Activated B cell treated with CpG ODN at 0.5 μM for 24 hours (primary cell): Measurements from ENCODE around the gene ATN1. TPM values are rescaled to one million over a fixed set of nuclear protein-coding genes. Genes with fewer than 3 reads are reported as not detected.
"Not testable (repeated sequence)": the region's sequence is repeated elsewhere in the genome, so short reads cannot be mapped to it uniquely, and the experiment has no call there.

Experiments used
- ATAC-seq: fragments of 200-7000 bp; cut with Tn5 transposase; one replicate; pipeline ENCODE4 v1.10.0; 2021; ENCODE audit warnings: low read depth, mild to moderate bottlenecking, moderate library complexity
- CTCF ChIA-PET: fragments of 350-600 bp; sonication (Branson Sonifier 250); formaldehyde crosslinking; loops from one replicate; lab custom pipeline; 2021; ENCODE audit warnings: antibody characterized with exemption; lab: Charles Lee
- POLR2A ChIA-PET: fragments of 350-600 bp; sonication (Branson Sonifier 250); formaldehyde crosslinking; loops from one replicate; lab custom pipeline; 2021; ENCODE audit warnings: antibody characterized with exemption; lab: Charles Lee
- DNase-seq: peaks from one replicate; pipeline ENCODE4 v3.0.0; 2022
- H3K27ac Mint-ChIP-seq: one replicate; pipeline ENCODE4 v1.8.0; 2020; ENCODE audit warnings: mixed read lengths
- H3K27me3 Mint-ChIP-seq: one replicate; pipeline ENCODE4 v1.8.0; 2021; ENCODE audit warnings: mixed read lengths
- H3K36me3 Mint-ChIP-seq: one replicate; pipeline ENCODE4 v1.8.0; 2021; ENCODE audit warnings: low read depth, mixed read lengths
- H3K4me1 Mint-ChIP-seq: one replicate; pipeline ENCODE4 v1.8.0; 2021; ENCODE audit warnings: mixed read lengths
- H3K4me3 Mint-ChIP-seq: one replicate; pipeline ENCODE4 v1.8.0; 2020; ENCODE audit warnings: mild to moderate bottlenecking, mixed read lengths
- H3K9me3 Mint-ChIP-seq: one replicate; pipeline ENCODE4 v1.8.0; 2020; ENCODE audit warnings: mixed read lengths
- CTCF ChIP-seq: fragments of 200-600 bp; IDR thresholded peaks from one replicate; pipeline ENCODE4 v1.8.0; 2022; ENCODE audit warnings: antibody characterized with exemption, mild to moderate bottlenecking
- intact Hi-C: fragments of 100-400 bp; cut with micrococcal nuclease; formaldehyde crosslinking; loops from one replicate; pipeline ENCODE4 v1.15.1; 2024
- total RNA-seq: library from RNA; stranded (reverse); gene quantifications from 2 replicates; pipeline ENCODE4 v1.2.3, GENCODE V29; 2022

The ATN1 gene
- total RNA-seq: 42.8 and 50.9 TPM in 2 replicates

- H3K4me3 Mint-ChIP-seq: peak within 1 kb of the TSS; percentile 86
- DNase-seq (peak; percentile 58), ATAC-seq (peak; percentile 42)
- no peak for TF ChIP-seq CTCF
- no peaks in the 10 kb centered on the region for H3K36me3 Mint-ChIP-seq
- no peaks in the 10 kb centered on the region for H3K9me3 Mint-ChIP-seq
- no peaks in the 10 kb centered on the region for H3K27me3 Mint-ChIP-seq
- intact Hi-C loops: loop anchor here (10.0 kb wide), 1 partner anchor 707 kb away; no protein-coding TSS in a partner anchor
- H3K27ac Mint-ChIP-seq: peak within 1 kb of the TSS; percentile 86
- ChIA-PET CTCF (interaction anchor here (0.7 to 3.4 kb wide), 4 partner anchors 10 to 94 kb away, joined by 3 to 23 read pairs (median 5); partner anchors contain the start of genes C12orf57 and RNU7-1), POLR2A (interaction anchor here (0.6 to 7.3 kb wide), 13 partner anchors 9 to 160 kb away, joined by 3 to 89 read pairs (median 7); partner anchors contain the start of genes C12orf57, ENO2 and RNU7-1)
- H3K4me1 Mint-ChIP-seq: peaks cover 54% of the 10 kb centered on the region
Measured at GRCh38 chr12:6927379-6928021, at the start of gene ATN1. Gene ATN1 (plus strand): TSS chr12:6927959. CDS start chr12:6934002, 6,043 bp downstream.

GRCh38 chr12:6879824-6880223, 47.9 kb upstream of the ATN1 start:
- H3K4me3 Mint-ChIP-seq, H3K27me3 Mint-ChIP-seq, ATAC-seq, CTCF ChIA-PET, H3K4me1 Mint-ChIP-seq, intact Hi-C loops, DNase-seq, H3K9me3 Mint-ChIP-seq, H3K36me3 Mint-ChIP-seq, H3K27ac Mint-ChIP-seq: not testable (repeated sequence)
- POLR2A ChIA-PET: interaction anchor here (0.6 to 0.8 kb wide), 2 partner anchors 82 to 252 kb away, joined by 3 to 5 read pairs; no protein-coding TSS in a partner anchor

DNA sequence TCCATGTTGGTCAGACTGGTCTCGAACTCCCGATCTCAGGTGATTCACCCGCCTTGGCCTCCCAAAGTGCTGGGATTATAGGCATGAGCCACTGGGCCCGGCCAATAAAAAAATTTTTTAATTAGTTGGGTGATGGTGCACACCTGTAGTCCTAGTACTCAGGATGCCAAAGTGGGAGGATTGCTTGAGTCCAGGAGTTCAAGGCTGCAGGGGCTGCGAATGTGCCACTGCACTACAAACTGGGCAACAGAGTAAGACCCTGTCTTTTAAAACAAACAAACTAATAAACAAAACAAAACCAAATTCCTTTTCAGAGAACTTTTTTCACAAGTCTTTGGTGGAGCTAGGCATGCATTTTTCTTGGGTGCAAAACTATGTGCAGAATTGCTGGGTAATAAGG, 44.5 kb upstream of the ATN1 start:
- intact Hi-C loops: no loop called here
- Mint-ChIP-seq H3K4me1 (no peaks in the 10 kb centered on the region), H3K36me3 (peaks cover 7% of the 10 kb centered on the region), H3K27me3 (no peaks in the 10 kb centered on the region), H3K9me3 (no peaks in the 10 kb centered on the region), H3K27ac (no peak overlapping the region), H3K4me3 (no peak overlapping the region)
- ATAC-seq (no peak), DNase-seq (no peak)
- ChIA-PET POLR2A (interaction anchor here (0.6 to 1.9 kb wide), 2 partner anchors 8 kb away, joined by 4 to 8 read pairs; no protein-coding TSS in a partner anchor), CTCF (interaction anchor here (2.0 kb wide), 1 partner anchor 11 kb away, joined by 7 read pairs; the partner anchor contains the start of gene SPSB2)
- no peak for TF ChIP-seq CTCF

- intact Hi-C loops: no loop called here
- no peaks in the 10 kb centered on the region for H3K4me1 Mint-ChIP-seq
- no peak overlapping the region for H3K4me3 Mint-ChIP-seq
- TF ChIP-seq CTCF: no peak
- ChIA-PET POLR2A (no interaction called here), CTCF (no interaction called here)
- ATAC-seq (no peak), DNase-seq (no peak)
- no peak overlapping the region for H3K27ac Mint-ChIP-seq
- H3K36me3 Mint-ChIP-seq: peaks cover 7% of the 10 kb centered on the region
- H3K9me3 Mint-ChIP-seq: no peaks in the 10 kb centered on the region
- H3K27me3 Mint-ChIP-seq: no peaks in the 10 kb centered on the region
Measured at GRCh38 chr12:6883683-6884082, 44.1 kb upstream of the ATN1 start.

DNA sequence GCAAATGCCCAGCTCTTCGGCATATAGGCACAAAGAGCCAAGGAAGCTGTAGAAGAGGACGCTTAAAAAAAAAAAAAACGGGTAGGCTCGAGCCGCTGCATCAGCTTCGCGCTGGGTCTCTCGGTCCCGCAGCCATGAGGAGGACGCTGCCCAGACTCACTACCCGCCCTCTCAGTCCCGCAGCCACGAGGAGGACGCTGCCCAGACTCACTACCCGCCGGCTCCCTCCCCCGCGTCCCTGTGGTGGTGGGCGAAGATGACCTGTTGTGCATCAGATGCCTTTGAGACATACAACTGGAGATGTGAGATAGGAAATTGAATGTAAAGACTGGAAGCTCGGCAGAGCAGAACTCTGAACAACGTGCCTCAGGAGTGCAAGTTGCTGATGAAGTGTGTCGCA, 43.2 kb upstream of the ATN1 start:
- no peak overlapping the region for H3K4me3 Mint-ChIP-seq
- no peaks in the 10 kb centered on the region for H3K27me3 Mint-ChIP-seq
- TF ChIP-seq CTCF: no peak
- H3K4me1 Mint-ChIP-seq: no peaks in the 10 kb centered on the region
- H3K27ac Mint-ChIP-seq: no peak overlapping the region
- DNase-seq: no peak
- no peaks in the 10 kb centered on the region for H3K9me3 Mint-ChIP-seq
- intact Hi-C loops: no loop called here
- no peak for ATAC-seq
- H3K36me3 Mint-ChIP-seq: peaks cover 7% of the 10 kb centered on the region
- ChIA-PET POLR2A (interaction anchor here (0.6 to 1.0 kb wide), 2 partner anchors 12 to 85 kb away, joined by 3 read pairs; partner anchors contain the start of gene SPSB2), CTCF (no interaction called here)

DNA sequence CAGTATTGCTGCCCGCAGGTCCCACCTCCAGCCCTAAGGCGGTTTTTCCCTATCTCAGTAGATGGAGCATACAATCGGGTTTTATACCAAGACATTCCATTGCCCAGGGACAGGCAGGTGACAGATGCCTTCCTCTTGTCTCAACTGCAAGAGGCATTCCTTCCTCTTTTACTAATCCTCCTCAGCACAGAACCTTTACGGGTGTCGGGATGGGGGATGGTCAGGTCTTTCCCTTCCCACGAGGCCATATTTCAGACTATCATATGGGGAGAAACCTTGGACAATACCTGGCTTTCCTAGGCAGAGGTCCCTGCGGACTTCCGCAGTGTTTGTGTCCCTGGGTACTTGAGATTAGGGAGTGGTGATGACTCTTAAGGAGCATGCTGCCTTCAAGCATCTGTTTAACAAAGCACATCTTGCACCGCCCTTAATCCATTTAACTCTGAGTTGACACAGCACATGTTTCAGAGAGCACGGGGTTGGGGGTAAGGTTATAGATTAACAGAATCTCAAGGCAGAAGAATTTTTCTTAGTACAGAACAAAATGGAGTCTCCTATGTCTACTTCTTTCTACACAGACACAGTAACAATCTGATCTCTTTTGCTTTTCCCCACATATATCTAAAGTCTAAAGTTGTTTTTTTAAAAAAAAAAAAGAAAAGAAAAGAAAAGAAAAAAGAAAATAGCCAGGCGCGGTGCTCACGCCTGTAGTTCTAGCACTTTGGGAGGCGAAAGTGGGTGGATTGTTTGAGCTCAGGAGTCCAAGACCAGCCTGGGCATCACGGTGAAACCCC, 41.4 kb upstream of the ATN1 start:
- H3K4me3 Mint-ChIP-seq, ATAC-seq, H3K27me3 Mint-ChIP-seq, H3K4me1 Mint-ChIP-seq, CTCF ChIA-PET, H3K27ac Mint-ChIP-seq, H3K36me3 Mint-ChIP-seq, POLR2A ChIA-PET, H3K9me3 Mint-ChIP-seq, intact Hi-C loops, DNase-seq: not testable (repeated sequence)
